ENCODE results near the gene THADA.

THADA gene

GRCh38 chr2:43230951-43231827 is 364.6 kb downstream of the THADA start:
- TF ChIP-seq CTCF (IDR thresholded peaks at IDR 0.05), result no peak

GRCh38 chr2:43230351-43230885 is 365.4 kb downstream of the THADA start:
- no peak for TF ChIP-seq CTCF (IDR thresholded peaks at IDR 0.05)

GRCh38 chr2:43228756-43229659 is 366.8 kb downstream of the THADA start:
- no peak for TF ChIP-seq CTCF (IDR thresholded peaks at IDR 0.05)

GRCh38 chr2:43228321-43228751 is 367.5 kb downstream of the THADA start:
- TF ChIP-seq CTCF (IDR thresholded peaks at IDR 0.05), result no peak

GRCh38 chr2:43227830-43228281 is 368.0 kb downstream of the THADA start:
- TF ChIP-seq CTCF (IDR thresholded peaks at IDR 0.05), result no peak

GRCh38 chr2:43226955-43227829 is 368.6 kb downstream of the THADA start:
- no peak for TF ChIP-seq CTCF (IDR thresholded peaks at IDR 0.05)

Measured in LNCAP (cell line).